NCI-H187 (cell line): ENCODE measurements around the gene SLC35D1.
"Not testable (repeated sequence)": the region's sequence is repeated elsewhere in the genome, so short reads cannot be mapped to it uniquely, and the experiment has no call there.

Source experiments
- DNase-seq, 2 experiments: peaks; one replicate each; lab custom pipeline; 2025; lab: John Stamatoyannopoulos, UW

The SLC35D1 gene

GRCh38 chr1:67053785-67054772 is at the start of gene SLC35D1:
TSS of gene SLC35D1 (minus strand) at chr1:67054148. CDS start at chr1:67054013, 135 bp downstream.
- peak; percentile 36 to 65 for DNase-seq

GRCh38 chr1:67103548-67103947 is 49.6 kb upstream of the SLC35D1 start:
- no peak for DNase-seq

- no peak for DNase-seq
These were observed 46.9 kb upstream of the SLC35D1 start for GRCh38 chr1:67100833-67101232.

- no peak for DNase-seq
These were observed 43.4 kb upstream of the SLC35D1 start for GRCh38 chr1:67097305-67097704.

GRCh38 chr1:67094191-67094590 is 40.2 kb upstream of the SLC35D1 start:
- no peak for DNase-seq

GRCh38 chr1:67089685-67090208 is 35.8 kb upstream of the SLC35D1 start:
- no peak for DNase-seq

GRCh38 chr1:67088440-67088839 is 34.5 kb upstream of the SLC35D1 start:
- no peak for DNase-seq

GRCh38 chr1:67085326-67085725 is 31.4 kb upstream of the SLC35D1 start:
- DNase-seq: no peak

- DNase-seq: no peak
These were observed 30.9 kb upstream of the SLC35D1 start for GRCh38 chr1:67084765-67085318.

GRCh38 chr1:67078291-67078690 is 24.3 kb upstream of the SLC35D1 start:
- DNase-seq: no peak

- DNase-seq: no peak
These were observed 23.6 kb upstream of the SLC35D1 start for GRCh38 chr1:67077593-67077992.

GRCh38 chr1:67072749-67073148 is 18.8 kb upstream of the SLC35D1 start:
- no peak for DNase-seq

- DNase-seq: not testable (repeated sequence)
These were observed 13.7 kb upstream of the SLC35D1 start for GRCh38 chr1:67067655-67068054.

- no peak for DNase-seq
These were observed 8.5 kb upstream of the SLC35D1 start for GRCh38 chr1:67062412-67062811.

GRCh38 chr1:67061266-67061665 is 7.3 kb upstream of the SLC35D1 start:
- no peak for DNase-seq

GRCh38 chr1:67060811-67061218 is 6.9 kb upstream of the SLC35D1 start:
- DNase-seq: no peak

GRCh38 chr1:67059346-67059745 is 5.4 kb upstream of the SLC35D1 start:
- DNase-seq: no peak

- DNase-seq: no peak
These were observed 4.8 kb upstream of the SLC35D1 start for GRCh38 chr1:67058761-67059160.

GRCh38 chr1:67058242-67058641 is 4.3 kb upstream of the SLC35D1 start:
- no peak for DNase-seq

GRCh38 chr1:67053535-67053784 is 488 bp downstream of the SLC35D1 start:
- no peak for DNase-seq

GRCh38 chr1:67052741-67053534 is 1.0 kb downstream of the SLC35D1 start:
- no peak for DNase-seq

- no peak for DNase-seq
These were observed 2.8 kb downstream of the SLC35D1 start for GRCh38 chr1:67051196-67051595.
